A673 (cell line): Measurements from ENCODE around the gene FAM25A. TPM values are rescaled to one million over a fixed set of nuclear protein-coding genes. Genes with fewer than 3 reads are reported as not detected.
A peak's percentile ranks its signal among the peaks of the same experiment; 100 is the strongest.
"Not testable (repeated sequence)": the region's sequence is repeated elsewhere in the genome, so short reads cannot be mapped to it uniquely, and the experiment has no call there.

Experiments used
- Bru-seq: library from RNA; stranded (reverse); fragments of 400-500 nt; gene quantifications from one replicate; lab custom pipeline; 2021; lab: Mats Ljungman, UMichigan
- BruChase-seq, 2 experiments: library from RNA; stranded (reverse); fragments of 400-500 nt; gene quantifications; one replicate each; lab custom pipeline; 2021; lab: Mats Ljungman, UMichigan
- BruUV-seq: library from RNA; stranded (reverse); fragments of 400-500 nt; replicated peaks from 2 replicates; lab custom pipeline; 2021; lab: Mats Ljungman, UMichigan
- CTCF ChIA-PET: fragments of 300-600 bp; sonication (Branson Sonifier 250); formaldehyde crosslinking; loops from one replicate; lab custom pipeline; 2022; ENCODE audit warnings: antibody characterized with exemption; lab: Charles Lee
- POLR2A ChIA-PET: fragments of 300-600 bp; sonication (Branson Sonifier 250); formaldehyde crosslinking; loops from one replicate; lab custom pipeline; 2022; ENCODE audit warnings: antibody characterized with exemption; ENCODE audit not compliant: low non-redundant PET; lab: Charles Lee
- DNase-seq: peaks from one replicate; pipeline ENCODE4 v3.0.0-alpha.2; 2015; ENCODE audit warnings: low spot score
- H3K27ac ChIP-seq: fragments of 200-600 bp; sonication (generic); 2 replicates; pipeline ENCODE4 v1.5.1; 2016; ENCODE audit warnings: mixed run types, low read depth, mild to moderate bottlenecking, mixed read lengths, antibody characterized with exemption, low read length; ENCODE audit not compliant: poor library complexity, severe bottlenecking
- H3K27me3 ChIP-seq: fragments of 200-600 bp; sonication (generic); replicated peaks from 2 replicates; pipeline ENCODE4 v1.6.1; 2017; ENCODE audit warnings: mixed run types, low read depth, mild to moderate bottlenecking, mixed read lengths, antibody characterized with exemption, low read length; ENCODE audit not compliant: insufficient read depth, poor library complexity
- H3K36me3 ChIP-seq: fragments of 200-600 bp; sonication (generic); 2 replicates; pipeline ENCODE4 v1.6.1; 2016; ENCODE audit warnings: mixed run types, mild to moderate bottlenecking, mixed read lengths, antibody characterized with exemption, low read length; ENCODE audit not compliant: insufficient read depth, poor library complexity, severe bottlenecking
- H3K4me1 ChIP-seq: fragments of 200-600 bp; sonication (generic); 2 replicates; pipeline ENCODE4 v1.6.1; 2017; ENCODE audit warnings: mixed run types, mild to moderate bottlenecking, mixed read lengths, antibody characterized with exemption, low read length; ENCODE audit not compliant: insufficient read depth, poor library complexity, severe bottlenecking
- H3K4me3 ChIP-seq: fragments of 200-600 bp; sonication (generic); 2 replicates; pipeline ENCODE4 v1.5.1; 2016; ENCODE audit warnings: low read depth, mixed run types, mild to moderate bottlenecking, mixed read lengths, low read length; ENCODE audit not compliant: poor library complexity, severe bottlenecking
- H3K9me3 ChIP-seq: fragments of 200-600 bp; sonication (generic); 2 replicates; pipeline ENCODE4 v1.6.1; 2016; ENCODE audit warnings: mixed run types, low read depth, mild to moderate bottlenecking, mixed read lengths, antibody characterized with exemption, low read length; ENCODE audit not compliant: poor library complexity, severe bottlenecking
- CTCF ChIP-seq: fragments of 300-800, 200-600 bp; sonication (generic); conservative IDR thresholded peaks from 2 replicates; pipeline ENCODE4 v1.5.1; 2017; ENCODE audit warnings: low read depth, mild to moderate bottlenecking, antibody characterized with exemption, low read length, moderate library complexity, mixed read lengths
- EZH2 ChIP-seq: fragments of 200-600 bp; sonication (generic); IDR thresholded peaks from 2 replicates; pipeline ENCODE4 v1.6.1; 2017; ENCODE audit warnings: borderline replicate concordance, low read depth, mild to moderate bottlenecking, mixed read lengths, antibody characterized with exemption, low read length; ENCODE audit not compliant: poor library complexity, severe bottlenecking
- intact Hi-C: fragments of 100-400 bp; cut with micrococcal nuclease; formaldehyde crosslinking; loops from one replicate; pipeline ENCODE4 v1.10.0; 2022; ENCODE audit not compliant: unreplicated experiment
- long read RNA-seq: library from polyadenylated mRNA; stranded (forward); transcript quantifications from one replicate; pipeline ENCODE4 v2.0.0, GENCODE V29; 2022
- total RNA-seq: library from RNA; stranded (reverse); gene quantifications from 2 replicates; pipeline ENCODE4 v1.2.3, GENCODE V29; 2021

The FAM25A gene
- total RNA-seq (not detected in 2 replicates), Bru-seq, nascent RNA (not detected), BruChase-seq, experiment 1, labeled RNA remaining after a 2-hour chase (not detected), BruChase-seq, experiment 2, labeled RNA remaining after a 6-hour chase (not detected)
- long read RNA-seq: 0 reads

GRCh38 chr10:87020056-87020455, at the start of gene FAM25A:
FAM25A (plus strand) TSS chr10:87020294; CDS start chr10:87020325, 31 bp downstream.
- H3K9me3 ChIP-seq, H3K4me3 ChIP-seq, BruUV-seq, H3K4me1 ChIP-seq, CTCF ChIA-PET, H3K27ac ChIP-seq, DNase-seq, intact Hi-C loops, H3K27me3 ChIP-seq, H3K36me3 ChIP-seq, POLR2A ChIA-PET: not testable (repeated sequence)

- TF ChIP-seq CTCF: no peak
- no peak for TF ChIP-seq EZH2
- peak overlapping the region; percentile 63 for H3K27ac ChIP-seq
- ChIA-PET POLR2A (no interaction called here), CTCF (no interaction called here)
- peak overlapping the region; percentile 49 for H3K4me3 ChIP-seq
- H3K27me3 ChIP-seq: no peaks in the 10 kb centered on the region
- intact Hi-C loops: no loop called here
- BruUV-seq: no TSS peak
- no peaks in the 10 kb centered on the region for H3K36me3 ChIP-seq
- peaks cover 6% of the 10 kb centered on the region for H3K4me1 ChIP-seq
- H3K9me3 ChIP-seq: no peaks in the 10 kb centered on the region
- DNase-seq: no peak
These were observed 49.2 kb upstream of the FAM25A start for GRCh38 chr10:86970982-86971231.

DNA sequence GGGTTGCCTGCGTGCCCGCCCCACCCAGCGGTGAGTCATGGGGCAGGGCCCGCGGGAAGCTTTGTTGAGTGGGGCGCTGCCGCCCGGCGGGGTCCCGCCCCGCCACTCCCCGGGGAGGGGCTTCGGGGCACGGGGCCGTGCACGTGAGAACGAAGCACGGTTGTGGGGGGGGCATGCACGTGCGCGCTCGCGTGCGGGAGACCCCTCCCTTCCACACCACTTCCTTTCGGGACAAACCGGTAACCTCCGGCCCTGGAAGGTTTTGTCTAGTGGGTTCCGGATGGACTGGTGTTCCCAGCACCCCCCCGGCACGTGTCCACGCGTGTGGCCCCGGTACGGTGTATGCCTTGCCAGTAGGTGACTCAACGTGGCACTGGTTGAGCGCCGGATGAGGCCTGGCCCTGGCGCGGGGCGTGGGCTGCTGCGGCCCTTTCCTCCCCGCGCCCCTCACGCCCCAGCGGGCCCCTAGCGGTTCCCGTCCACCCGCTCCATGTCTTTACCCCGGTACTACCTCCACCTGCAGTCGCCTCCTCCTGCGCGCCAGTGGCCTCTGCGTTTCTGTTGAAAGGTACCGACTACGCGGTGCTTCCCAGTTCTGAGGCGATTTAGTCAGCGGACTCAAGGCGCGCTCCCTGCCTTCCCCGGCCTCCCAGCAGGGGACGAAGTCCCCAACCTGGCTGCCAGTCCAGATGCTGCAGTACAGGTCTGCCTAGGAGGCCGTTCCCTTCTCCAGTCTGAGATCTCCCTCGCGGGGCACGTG, 48.7 kb upstream of the FAM25A start:
- CTCF ChIA-PET: no interaction called here
- H3K36me3 ChIP-seq: no peaks in the 10 kb centered on the region
- POLR2A ChIA-PET: no interaction called here
- DNase-seq: peak; percentile 79
- intact Hi-C loops: no loop called here
- H3K27ac ChIP-seq: peak overlapping the region; percentile 63
- no peaks in the 10 kb centered on the region for H3K9me3 ChIP-seq
- no peaks in the 10 kb centered on the region for H3K27me3 ChIP-seq
- peak overlapping the region; percentile 49 for H3K4me3 ChIP-seq
- no TSS peak for BruUV-seq
- H3K4me1 ChIP-seq: peaks cover 1% of the 10 kb centered on the region
- TF ChIP-seq EZH2: no peak
- TF ChIP-seq CTCF: no peak
